DMS153 (cell line): ENCODE measurements around the gene C11orf91.
"Not testable (repeated sequence)": the region's sequence is repeated elsewhere in the genome, so short reads cannot be mapped to it uniquely, and the experiment has no call there.

ENCODE experiments used
- DNase-seq: peaks from one replicate; lab custom pipeline; 2025; lab: John Stamatoyannopoulos, UW

C11orf91 gene

GRCh38 chr11:33696411-33696810, 4.2 kb downstream of the C11orf91 start:
- DNase-seq = no peak

GRCh38 chr11:33695051-33695566, 5.5 kb downstream of the C11orf91 start:
- peak; percentile 32 for DNase-seq

GRCh38 chr11:33694346-33695050, 6.1 kb downstream of the C11orf91 start:
- no peak for DNase-seq

GRCh38 chr11:33692541-33692940, 8.1 kb downstream of the C11orf91 start:
- DNase-seq = no peak

- DNase-seq = peak; percentile 95
These were observed 8.6 kb downstream of the C11orf91 start for GRCh38 chr11:33692013-33692504.

- peak; percentile 12 for DNase-seq
These were observed 9.4 kb downstream of the C11orf91 start for GRCh38 chr11:33691066-33691864.

- no peak for DNase-seq
These were observed 10.1 kb downstream of the C11orf91 start for GRCh38 chr11:33690290-33691065.

- DNase-seq = no peak
These were observed 11.1 kb downstream of the C11orf91 start for GRCh38 chr11:33689501-33689900.

- DNase-seq = no peak
These were observed 11.5 kb downstream of the C11orf91 start for GRCh38 chr11:33689085-33689484.

GRCh38 chr11:33687733-33688479, 12.7 kb downstream of the C11orf91 start:
- peak; percentile 20 for DNase-seq

- DNase-seq = no peak
These were observed 15.5 kb downstream of the C11orf91 start for GRCh38 chr11:33685082-33685481.

- no peak for DNase-seq
These were observed 16.5 kb downstream of the C11orf91 start for GRCh38 chr11:33684003-33684706.

GRCh38 chr11:33682446-33682845, 18.2 kb downstream of the C11orf91 start:
- peak; percentile 49 for DNase-seq

- no peak for DNase-seq
These were observed 18.6 kb downstream of the C11orf91 start for GRCh38 chr11:33682019-33682418.

- not testable (repeated sequence) for DNase-seq
These were observed 22.0 kb downstream of the C11orf91 start for GRCh38 chr11:33678616-33679015.

GRCh38 chr11:33674035-33674814, 26.4 kb downstream of the C11orf91 start:
- no peak for DNase-seq

- DNase-seq = no peak
These were observed 28.4 kb downstream of the C11orf91 start for GRCh38 chr11:33672273-33672672.

GRCh38 chr11:33670250-33671011, 30.2 kb downstream of the C11orf91 start:
- no peak for DNase-seq

- no peak for DNase-seq
These were observed 30.9 kb downstream of the C11orf91 start for GRCh38 chr11:33669598-33670249.
